K562 (cell line): ENCODE data around the gene LRRC25.

ENCODE experiments used
- EP300 ChIP-seq: IDR thresholded peaks from 2 replicates; pipeline ENCODE4 v1.6.1; 2012; ENCODE audit warnings: low read length, improper control_type of control experiment
- KDM1A ChIP-seq, 2 experiments: fragments of 450-650 bp; IDR thresholded peaks; 2 replicates each; pipeline ENCODE4 v1.6.1; 2016; ENCODE audit warnings: mild to moderate bottlenecking in 2 of 2
- KLF13 ChIP-seq: fragments of 450-650 bp; IDR thresholded peaks from 2 replicates; pipeline ENCODE4 v1.6.1; 2016; ENCODE audit warnings: missing genetic modification characterization, low read depth, mild to moderate bottlenecking, missing compliant biosample characterization, moderate library complexity, borderline replicate concordance
- MEF2A ChIP-seq: IDR thresholded peaks from 2 replicates; pipeline ENCODE4 v1.6.1; 2011; ENCODE audit warnings: low read depth, mild to moderate bottlenecking, low read length, moderate library complexity; ENCODE audit not compliant: control insufficient read depth
- POLR2G ChIP-seq: fragments of 200-400 bp; formaldehyde crosslinking; IDR thresholded peaks from 2 replicates; pipeline ENCODE4 v1.6.1; 2017; ENCODE audit warnings: low read depth, mild to moderate bottlenecking, antibody characterized with exemption, low read length, moderate library complexity
- TCF7L2 ChIP-seq: fragments of 150-350 bp; IDR thresholded peaks from 2 replicates; pipeline ENCODE4 v1.6.1; 2016; ENCODE audit warnings: low read depth, mild to moderate bottlenecking, low read length, moderate library complexity
- YY1 ChIP-seq, 3 experiments: IDR thresholded peaks; 2 replicates each; pipeline ENCODE4 v1.6.1; 2011; ENCODE audit warnings: low read length in 2 of 3, mild to moderate bottlenecking in 2 of 3, moderate library complexity in 2 of 3, borderline replicate concordance in 1 of 3, control low read depth in 1 of 3, low read depth in 1 of 3; ENCODE audit not compliant: insufficient read depth in 3 of 3, insufficient replicate concordance in 2 of 3, control insufficient read depth in 1 of 3, insufficient read length in 1 of 3; ENCODE audit errors: extremely low read depth in 1 of 3
- ZFP30 ChIP-seq: fragments of 250-450 bp; sonication (Bioruptor Pico); IDR thresholded peaks from 2 replicates; pipeline ENCODE4 v1.8.0; 2022; ENCODE audit warnings: moderate library complexity, mild to moderate bottlenecking, inconsistent platforms, borderline replicate concordance
- TF ChIP-seq, protein P1 (sequence below): fragments of 450-650 bp; IDR thresholded peaks from 2 replicates; pipeline ENCODE4 v1.6.1; 2017; ENCODE audit warnings: antibody characterized with exemption, mild to moderate bottlenecking
- TF ChIP-seq, protein P2 (sequence below), 2 experiments: fragments of 450-650 bp; formaldehyde crosslinking in 1 of 2; IDR thresholded peaks; 2 replicates each; pipeline versions ENCODE4 v1.4.0 to v1.6.1; 2014 to 2020; ENCODE audit warnings: mild to moderate bottlenecking in 2 of 2, borderline replicate concordance in 1 of 2, low read depth in 1 of 2

DNA sequence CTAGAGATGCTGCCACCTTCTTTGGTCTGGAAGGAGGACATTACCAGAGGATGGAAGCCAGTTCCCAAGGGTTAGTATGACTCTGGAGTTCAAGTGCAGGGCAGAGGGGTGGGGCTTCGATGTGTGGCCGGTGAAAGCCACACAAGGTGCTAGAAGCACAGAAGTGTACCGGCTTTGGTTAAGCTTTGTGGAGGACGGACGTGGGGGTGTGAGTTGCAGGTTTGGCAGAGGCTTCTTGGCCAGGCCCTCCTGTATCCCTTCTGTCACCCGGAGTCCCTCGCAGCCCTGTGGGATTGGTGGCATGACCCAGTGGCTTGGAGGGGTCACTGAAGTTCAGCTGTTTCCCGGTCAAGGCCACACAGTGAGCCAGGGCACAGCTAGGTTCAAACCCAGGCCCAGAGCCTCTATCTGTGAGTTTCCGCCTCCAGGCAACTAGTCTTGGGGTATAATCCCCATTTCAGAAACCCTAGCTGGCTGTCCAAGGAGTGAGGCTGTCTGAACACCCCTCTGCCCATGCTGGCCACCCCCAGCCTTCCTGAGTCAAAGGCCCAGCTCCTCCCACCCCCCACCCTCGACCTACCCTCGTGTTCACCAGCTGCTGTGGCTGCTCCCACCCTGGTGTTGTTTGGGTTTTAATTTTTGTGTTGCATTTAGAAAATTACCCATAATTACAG lies 17.2 kb upstream of the LRRC25 start:
- TF ChIP-seq, protein P1, sequence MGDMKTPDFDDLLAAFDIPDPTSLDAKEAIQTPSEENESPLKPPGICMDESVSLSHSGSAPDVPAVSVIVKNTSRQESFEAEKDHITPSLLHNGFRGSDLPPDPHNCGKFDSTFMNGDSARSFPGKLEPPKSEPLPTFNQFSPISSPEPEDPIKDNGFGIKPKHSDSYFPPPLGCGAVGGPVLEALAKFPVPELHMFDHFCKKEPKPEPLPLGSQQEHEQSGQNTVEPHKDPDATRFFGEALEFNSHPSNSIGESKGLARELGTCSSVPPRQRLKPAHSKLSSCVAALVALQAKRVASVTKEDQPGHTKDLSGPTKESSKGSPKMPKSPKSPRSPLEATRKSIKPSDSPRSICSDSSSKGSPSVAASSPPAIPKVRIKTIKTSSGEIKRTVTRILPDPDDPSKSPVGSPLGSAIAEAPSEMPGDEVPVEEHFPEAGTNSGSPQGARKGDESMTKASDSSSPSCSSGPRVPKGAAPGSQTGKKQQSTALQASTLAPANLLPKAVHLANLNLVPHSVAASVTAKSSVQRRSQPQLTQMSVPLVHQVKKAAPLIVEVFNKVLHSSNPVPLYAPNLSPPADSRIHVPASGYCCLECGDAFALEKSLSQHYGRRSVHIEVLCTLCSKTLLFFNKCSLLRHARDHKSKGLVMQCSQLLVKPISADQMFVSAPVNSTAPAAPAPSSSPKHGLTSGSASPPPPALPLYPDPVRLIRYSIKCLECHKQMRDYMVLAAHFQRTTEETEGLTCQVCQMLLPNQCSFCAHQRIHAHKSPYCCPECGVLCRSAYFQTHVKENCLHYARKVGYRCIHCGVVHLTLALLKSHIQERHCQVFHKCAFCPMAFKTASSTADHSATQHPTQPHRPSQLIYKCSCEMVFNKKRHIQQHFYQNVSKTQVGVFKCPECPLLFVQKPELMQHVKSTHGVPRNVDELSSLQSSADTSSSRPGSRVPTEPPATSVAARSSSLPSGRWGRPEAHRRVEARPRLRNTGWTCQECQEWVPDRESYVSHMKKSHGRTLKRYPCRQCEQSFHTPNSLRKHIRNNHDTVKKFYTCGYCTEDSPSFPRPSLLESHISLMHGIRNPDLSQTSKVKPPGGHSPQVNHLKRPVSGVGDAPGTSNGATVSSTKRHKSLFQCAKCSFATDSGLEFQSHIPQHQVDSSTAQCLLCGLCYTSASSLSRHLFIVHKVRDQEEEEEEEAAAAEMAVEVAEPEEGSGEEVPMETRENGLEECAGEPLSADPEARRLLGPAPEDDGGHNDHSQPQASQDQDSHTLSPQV = peak; percentile 34
- TF ChIP-seq KLF13 (no peak), KDM1A (IDR thresholded peaks at IDR 0.05) (no peak), ZFP30 (CRISPR knock-in tag) (no peak), YY1 (IDR thresholded peaks at IDR 0.05; ENCODE audit: borderline replicate concordance in 1 of 3, control insufficient read depth in 1 of 3, extremely low read depth in 1 of 3, insufficient read depth in 3 of 3, insufficient read length in 1 of 3, insufficient replicate concordance in 2 of 3, low read depth in 1 of 3, low read length in 2 of 3) (peak in 1 of 3 experiments; percentile 55), MEF2A (no peak), POLR2G (no peak; the same call in 1 of the 2 replicates), EP300 (no peak), TCF7L2 (no peak)
- TF ChIP-seq, protein P2, sequence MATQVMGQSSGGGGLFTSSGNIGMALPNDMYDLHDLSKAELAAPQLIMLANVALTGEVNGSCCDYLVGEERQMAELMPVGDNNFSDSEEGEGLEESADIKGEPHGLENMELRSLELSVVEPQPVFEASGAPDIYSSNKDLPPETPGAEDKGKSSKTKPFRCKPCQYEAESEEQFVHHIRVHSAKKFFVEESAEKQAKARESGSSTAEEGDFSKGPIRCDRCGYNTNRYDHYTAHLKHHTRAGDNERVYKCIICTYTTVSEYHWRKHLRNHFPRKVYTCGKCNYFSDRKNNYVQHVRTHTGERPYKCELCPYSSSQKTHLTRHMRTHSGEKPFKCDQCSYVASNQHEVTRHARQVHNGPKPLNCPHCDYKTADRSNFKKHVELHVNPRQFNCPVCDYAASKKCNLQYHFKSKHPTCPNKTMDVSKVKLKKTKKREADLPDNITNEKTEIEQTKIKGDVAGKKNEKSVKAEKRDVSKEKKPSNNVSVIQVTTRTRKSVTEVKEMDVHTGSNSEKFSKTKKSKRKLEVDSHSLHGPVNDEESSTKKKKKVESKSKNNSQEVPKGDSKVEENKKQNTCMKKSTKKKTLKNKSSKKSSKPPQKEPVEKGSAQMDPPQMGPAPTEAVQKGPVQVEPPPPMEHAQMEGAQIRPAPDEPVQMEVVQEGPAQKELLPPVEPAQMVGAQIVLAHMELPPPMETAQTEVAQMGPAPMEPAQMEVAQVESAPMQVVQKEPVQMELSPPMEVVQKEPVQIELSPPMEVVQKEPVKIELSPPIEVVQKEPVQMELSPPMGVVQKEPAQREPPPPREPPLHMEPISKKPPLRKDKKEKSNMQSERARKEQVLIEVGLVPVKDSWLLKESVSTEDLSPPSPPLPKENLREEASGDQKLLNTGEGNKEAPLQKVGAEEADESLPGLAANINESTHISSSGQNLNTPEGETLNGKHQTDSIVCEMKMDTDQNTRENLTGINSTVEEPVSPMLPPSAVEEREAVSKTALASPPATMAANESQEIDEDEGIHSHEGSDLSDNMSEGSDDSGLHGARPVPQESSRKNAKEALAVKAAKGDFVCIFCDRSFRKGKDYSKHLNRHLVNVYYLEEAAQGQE (IDR thresholded peaks at IDR 0.05; ENCODE audit: borderline replicate concordance) = no peak
- TF ChIP-seq, protein P2 (CRISPR knock-in tag; IDR thresholded peaks at IDR 0.05; ENCODE audit: low read depth) = 0 out of 2 replicates have a peak, but pooled peaks have one; percentile 36
